CD4-positive, alpha-beta T cell treated with Interferon gamma for 1 hour (primary cell): ENCODE data around the gene XYLT1.
"Not testable (repeated sequence)": the region's sequence is repeated elsewhere in the genome, so short reads cannot be mapped to it uniquely, and the experiment has no call there.

Source experiments
- DNase-seq: peaks from one replicate; pipeline ENCODE4 v3.0.0-alpha.2; 2020

XYLT1 gene

GRCh38 chr16:17328932-17329331, 141.8 kb downstream of the XYLT1 start:
- DNase-seq: no peak

GRCh38 chr16:17327664-17328335, 143.0 kb downstream of the XYLT1 start:
- DNase-seq: no peak

DNA sequence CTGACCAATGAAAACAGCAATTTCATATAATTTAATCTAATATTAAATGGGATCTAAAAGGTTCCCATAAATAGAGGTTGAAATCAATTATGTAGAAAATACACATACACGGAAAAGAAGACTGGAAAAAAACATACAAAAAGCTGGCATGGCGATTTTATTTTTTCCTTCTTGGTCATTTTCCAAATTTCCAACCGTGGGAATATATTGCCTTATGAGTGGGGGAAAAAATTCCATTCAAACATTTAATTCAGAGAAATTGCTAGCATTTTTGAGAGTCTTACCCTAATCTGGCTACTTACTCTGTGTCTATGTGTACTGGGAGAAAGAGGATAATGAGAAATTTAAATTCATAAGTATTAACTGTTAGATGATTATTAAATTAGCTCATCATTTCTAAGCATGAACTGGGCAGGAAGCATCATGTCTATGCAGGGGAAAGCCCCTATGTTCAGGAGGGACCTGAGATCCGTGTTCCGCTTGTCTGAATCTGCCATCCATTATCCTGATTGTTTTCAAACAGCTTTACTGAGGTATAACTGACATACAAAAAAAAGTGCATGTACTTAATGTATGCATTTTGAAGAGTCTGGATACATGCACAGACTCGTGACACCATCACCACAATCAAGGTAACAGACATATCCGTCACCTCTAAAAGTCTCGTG, 145.2 kb downstream of the XYLT1 start:
- no peak for DNase-seq

DNA sequence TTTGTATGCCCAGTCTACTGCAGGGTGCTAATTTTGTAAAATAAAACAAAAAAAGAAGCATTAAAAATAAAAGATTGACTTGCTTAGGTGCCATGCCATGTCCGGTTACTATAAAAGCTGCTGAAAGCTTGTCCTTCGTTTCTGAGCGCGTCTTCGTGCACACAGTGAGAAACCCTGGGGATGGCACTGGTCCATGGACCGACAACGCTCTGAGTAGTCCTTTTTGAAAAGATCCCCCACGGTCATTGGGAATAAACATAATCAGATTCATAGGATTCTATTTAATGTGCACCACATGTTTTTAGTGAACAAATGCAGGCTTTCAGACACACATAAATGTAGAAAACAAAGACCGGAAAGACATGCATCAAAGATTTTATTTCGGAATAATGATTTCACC, 146.3 kb downstream of the XYLT1 start:
- no peak for DNase-seq

DNA sequence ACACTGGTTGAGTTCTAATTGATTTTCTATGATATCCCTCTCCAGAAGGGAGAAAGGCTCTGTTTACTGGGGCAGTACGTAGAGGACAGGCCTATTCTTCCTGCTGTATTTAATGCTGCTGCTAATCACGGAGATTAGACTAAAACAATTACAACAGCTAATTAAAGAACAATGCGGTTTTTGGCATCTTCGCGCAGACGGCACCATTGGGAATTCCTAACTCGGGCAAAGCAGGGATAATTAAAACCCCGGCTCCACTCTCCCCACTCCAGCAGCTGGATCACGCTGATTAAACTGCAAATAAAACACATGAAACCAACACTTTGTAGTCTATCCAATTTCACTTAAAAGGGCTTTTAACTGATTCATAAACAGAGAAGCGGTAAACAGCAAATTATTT, 147.6 kb downstream of the XYLT1 start:
- no peak for DNase-seq

DNA sequence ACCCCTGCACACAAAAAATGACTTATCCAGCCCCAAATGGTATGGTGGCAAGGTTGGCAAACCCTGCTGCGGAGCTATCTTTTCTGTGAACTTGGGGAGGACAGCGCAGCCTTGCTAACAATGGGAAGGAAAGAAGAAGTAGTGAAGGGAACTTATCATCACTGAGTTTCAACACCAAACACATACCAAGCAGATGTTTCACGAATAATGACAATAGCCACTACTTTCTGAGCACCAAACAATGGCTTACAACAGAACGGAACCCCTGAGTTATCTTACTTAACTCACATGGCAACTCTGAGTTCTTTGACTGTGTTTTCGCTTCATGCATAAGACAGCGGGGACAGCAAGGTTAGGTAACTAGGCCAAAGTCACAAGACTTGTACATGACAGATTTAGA, 148.9 kb downstream of the XYLT1 start:
- DNase-seq: no peak

GRCh38 chr16:17320009-17320408, 150.8 kb downstream of the XYLT1 start:
- DNase-seq: no peak

DNA sequence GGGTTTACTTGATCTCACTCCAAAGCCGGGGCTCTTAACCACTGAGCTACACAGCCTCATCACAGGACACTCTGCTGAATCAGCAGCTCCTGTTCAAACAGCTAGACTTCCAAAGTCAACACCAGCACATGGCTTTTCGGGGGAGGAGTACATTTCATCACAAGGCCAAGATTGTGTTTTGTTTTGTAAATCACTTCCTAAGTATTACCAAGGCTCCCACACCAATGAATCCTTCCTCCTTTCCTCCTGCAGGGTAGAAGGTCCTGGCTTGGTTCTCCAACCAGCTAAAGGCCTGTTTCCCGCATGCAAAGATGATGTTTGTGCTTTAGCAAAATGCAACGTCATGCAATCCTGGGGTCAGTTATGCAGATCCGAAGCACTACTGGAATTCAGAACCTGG, 152.5 kb downstream of the XYLT1 start:
- no peak for DNase-seq

DNA sequence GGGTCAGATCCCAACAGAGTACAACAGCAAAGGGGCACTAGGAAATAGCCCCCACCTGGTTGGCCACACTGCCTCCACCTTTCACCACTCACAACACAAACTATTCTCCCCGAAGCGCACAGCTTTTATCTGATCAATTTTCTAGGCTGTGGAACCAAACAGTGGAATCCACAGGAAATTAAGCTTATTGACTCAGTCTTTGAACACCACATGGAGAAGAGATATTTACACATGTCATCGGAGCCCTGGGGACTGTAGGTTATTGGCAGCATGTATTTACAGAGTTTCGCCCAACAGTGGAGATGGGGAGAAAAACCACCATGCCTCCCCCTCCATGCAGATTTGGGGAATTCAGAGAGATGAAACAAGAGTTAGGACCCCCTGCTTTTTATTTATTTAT, 154.8 kb downstream of the XYLT1 start:
- DNase-seq: no peak

GRCh38 chr16:17313793-17314547, 156.8 kb downstream of the XYLT1 start:
- no peak for DNase-seq

- DNase-seq: no peak
Observed at GRCh38 chr16:17313085-17313611, 157.6 kb downstream of the XYLT1 start.

DNA sequence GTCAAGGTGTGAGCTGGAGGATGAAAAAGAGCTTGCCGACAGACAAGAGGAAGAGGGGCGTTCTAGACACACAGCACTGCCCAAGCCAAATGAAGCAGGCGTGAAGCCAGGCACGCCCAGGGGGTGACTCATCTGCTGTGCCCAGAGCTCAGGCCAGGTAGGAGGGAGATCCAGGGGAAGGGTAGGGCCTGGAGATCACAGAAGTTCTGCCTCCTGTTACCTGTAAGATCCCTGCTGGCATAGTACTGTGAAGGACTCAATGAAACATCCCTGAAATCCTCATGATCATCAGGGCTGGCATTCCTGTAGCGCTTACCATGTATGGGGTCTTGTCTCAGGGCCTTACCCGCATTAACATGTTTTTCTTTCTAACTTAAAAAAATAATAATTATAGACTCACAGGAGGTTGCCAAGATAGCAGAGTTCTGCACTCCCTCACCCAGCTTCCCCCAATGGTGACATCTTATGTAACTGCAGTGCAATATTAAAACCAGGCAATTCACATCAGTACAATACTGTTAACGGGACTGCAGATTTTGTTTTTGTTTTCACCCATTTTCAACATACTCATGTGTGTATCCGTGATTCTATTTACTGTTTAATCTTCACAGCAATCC, 158.6 kb downstream of the XYLT1 start:
- no peak for DNase-seq

DNA sequence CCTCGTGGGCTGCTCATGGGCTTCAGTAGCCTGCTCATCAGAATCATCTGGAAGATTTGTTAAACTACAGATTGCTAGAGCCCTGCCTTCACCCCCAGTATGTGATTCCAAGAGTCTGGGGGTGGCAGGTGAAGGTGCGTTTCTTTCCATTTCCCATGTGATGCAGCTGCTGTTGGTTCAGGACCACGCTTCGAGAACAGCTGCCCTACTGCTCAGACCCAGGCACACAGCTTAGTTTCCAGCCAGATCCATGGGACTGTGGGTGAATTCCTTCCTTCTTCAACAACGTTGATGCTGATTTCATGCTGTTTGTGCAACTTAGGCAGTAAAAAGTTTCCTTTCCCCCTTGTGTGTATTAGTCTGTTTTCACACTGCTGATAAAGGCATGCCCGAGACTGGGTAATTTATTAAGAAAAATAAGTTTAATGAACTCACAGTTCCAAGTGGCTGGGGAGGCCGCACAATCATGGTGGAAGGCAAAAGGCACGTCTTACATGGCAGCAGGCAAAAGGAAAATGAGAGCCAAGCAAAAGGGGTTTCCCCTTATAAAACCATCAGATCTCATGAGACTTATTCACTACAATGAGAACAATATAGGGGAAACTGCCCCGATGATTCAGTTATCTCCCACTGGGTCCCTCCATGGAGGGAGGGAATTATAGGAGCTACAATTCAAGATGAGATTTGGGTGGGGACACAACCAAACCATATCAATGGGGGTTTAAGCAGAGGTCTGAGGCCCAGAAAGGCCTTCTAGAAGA, 159.2 kb downstream of the XYLT1 start:
- no peak for DNase-seq

DNA sequence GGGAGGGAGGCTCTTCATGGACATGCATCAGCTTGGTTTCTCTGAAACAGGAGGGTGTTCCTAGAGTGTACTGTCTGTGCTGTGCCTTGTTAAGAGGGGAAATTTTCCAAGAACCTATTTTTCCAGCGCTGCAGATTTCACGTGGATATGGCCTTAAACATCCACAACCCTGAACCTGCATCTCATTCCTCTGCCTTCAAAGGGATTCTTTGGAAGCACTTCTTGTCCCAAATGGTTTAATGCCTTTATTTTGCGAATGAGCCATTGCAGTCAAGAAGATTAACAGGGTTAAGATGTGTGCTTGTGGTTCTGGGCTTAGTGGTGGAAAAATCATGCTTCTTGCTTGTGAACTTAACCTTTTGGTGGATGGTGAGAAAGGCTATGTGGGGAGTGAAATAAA, 161.2 kb downstream of the XYLT1 start:
- DNase-seq: no peak

GRCh38 chr16:17308186-17308585, 162.6 kb downstream of the XYLT1 start:
- no peak for DNase-seq

DNA sequence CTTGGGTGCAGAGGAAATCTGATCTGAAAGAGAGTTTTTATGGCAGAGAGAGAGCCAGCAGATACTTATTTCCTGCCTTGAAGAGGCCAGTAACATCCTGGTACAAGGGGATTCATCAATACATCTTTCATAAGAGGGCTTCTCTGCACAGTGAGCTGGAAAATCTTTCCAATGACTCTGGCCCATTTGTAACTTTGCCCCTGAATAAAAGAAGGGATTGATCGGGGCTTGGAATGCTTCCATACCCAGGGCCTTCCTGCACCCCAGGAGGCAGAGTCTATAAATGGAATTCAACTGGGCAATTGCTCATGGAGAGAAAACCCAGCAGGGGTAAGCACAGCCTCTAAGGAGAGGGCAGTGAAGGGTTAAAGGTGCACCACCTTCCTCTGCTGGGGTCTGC, 163.3 kb downstream of the XYLT1 start:
- no peak for DNase-seq

DNA sequence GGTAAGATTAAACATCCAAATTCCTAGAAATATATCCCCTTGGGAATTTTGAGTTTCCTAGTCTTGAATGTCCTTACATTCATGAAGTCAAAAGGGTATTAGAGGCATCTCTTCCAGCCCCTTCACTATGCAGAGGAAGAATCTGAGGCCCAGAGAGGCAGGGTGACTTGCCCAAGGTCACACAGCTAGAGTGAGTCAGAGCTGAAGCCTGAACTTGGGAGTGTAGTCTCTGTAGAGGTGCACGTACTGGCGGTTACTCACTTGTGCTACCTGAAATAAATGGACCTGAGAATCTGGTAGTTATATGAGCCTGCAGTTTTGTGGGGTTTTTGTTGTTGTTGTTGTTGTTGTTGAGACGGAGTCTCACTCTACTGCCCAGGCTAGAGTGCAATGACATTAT, 164.0 kb downstream of the XYLT1 start:
- DNase-seq: no peak

DNA sequence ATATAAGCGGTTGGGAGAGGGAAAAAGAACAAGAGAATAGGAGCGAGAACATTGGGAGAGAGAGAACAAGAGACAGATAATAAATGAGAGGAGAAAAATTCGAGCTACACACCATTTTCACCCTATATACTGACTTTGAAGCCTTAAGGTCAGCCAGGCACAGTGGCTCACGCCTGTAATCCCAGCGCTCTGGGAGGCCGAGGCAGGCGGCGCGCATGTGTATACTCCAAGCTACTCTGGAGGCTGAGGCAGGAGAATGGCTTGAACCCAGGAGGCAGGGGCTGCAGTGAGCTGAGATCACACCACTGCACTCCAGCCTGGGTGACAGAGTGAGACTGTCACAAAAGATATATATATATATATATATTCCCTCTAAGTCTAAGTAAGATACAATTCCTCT, 164.5 kb downstream of the XYLT1 start:
- not testable (repeated sequence) for DNase-seq

- DNase-seq: no peak
Observed at GRCh38 chr16:17305694-17306093, 165.1 kb downstream of the XYLT1 start.

DNA sequence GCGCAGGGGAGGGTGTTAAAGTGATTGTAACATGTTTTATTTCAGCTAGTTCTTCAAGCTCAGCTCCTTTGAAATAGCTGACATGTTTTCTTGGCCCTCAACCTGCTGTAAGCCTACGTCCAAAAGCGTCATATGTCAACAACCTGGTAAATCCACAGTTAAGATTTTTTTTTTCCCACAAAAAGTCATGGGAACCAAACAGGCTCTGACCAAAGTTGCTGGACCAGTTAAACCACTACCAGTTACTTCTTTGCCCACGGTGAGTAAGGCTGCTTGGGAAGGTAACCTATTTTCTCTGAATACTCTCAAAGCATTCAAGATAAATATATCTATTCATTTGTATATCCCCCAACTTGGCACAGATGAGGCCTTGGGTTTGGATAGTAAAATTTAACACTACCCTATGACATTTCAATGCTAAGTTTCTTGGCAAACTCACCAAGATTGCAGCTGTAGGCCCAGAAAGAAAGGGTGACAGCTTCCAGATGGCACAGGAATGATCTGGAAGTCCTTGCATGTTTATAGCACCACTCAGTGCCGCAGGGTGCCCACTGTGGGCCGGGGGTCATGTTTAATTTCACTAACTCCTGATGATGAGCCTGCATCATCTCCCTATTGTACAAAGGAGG, 166.2 kb downstream of the XYLT1 start:
- DNase-seq: no peak

GRCh38 chr16:17304106-17304490, 166.7 kb downstream of the XYLT1 start:
- DNase-seq: no peak

DNA sequence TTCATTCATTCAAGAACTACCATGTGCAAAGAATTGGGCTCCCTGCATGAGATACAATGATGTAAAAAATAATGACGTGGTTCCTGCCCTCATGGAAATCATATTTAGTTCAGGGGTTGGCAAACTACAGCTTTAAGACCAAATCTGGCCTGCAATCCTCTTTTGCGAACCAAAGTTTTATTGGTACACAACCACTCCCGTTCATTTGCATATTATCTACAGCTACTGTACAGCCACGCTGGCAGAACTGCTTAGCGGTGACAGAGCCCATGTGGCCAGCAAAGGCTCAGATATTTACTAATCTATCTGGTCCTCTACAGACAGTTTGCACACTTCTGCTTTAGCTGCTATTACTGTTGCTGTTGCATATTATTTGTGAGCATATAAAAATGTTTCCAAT, 167.7 kb downstream of the XYLT1 start:
- DNase-seq: no peak
